ENCODE measurements around the gene NME3.
A peak's percentile ranks its signal among the peaks of the same experiment; 100 is the strongest.
"Not testable (repeated sequence)": the region's sequence is repeated elsewhere in the genome, so short reads cannot be mapped to it uniquely, and the experiment has no call there.

The NME3 gene

GRCh38 chr16:1815461-1815860, 44.1 kb upstream of the NME3 start:
- Histone ChIP-seq H3K4me3 (ENCODE audit: insufficient read depth, low read depth, low read length, poor library complexity, severe bottlenecking) (no peak overlapping the region), H3K27ac (ENCODE audit: insufficient read depth, low read length, poor library complexity, severe bottlenecking) (no peak overlapping the region), H3K36me3 (ENCODE audit: control insufficient read depth, insufficient read depth, low read length) (peaks cover 60% of the 10 kb centered on the region), H3K4me1 (ENCODE audit: control insufficient read depth, insufficient read depth, low read length, poor library complexity, severe bottlenecking) (no peaks in the 10 kb centered on the region), H3K9me3 (ENCODE audit: control insufficient read depth, low read length) (no peaks in the 10 kb centered on the region), H3K27me3 (replicated peaks; ENCODE audit: control insufficient read depth, insufficient read depth, low read length, poor library complexity, severe bottlenecking) (no peaks in the 10 kb centered on the region)
- no peak for DNase-seq

- H3K36me3 ChIP-seq (ENCODE audit: control insufficient read depth, insufficient read depth, low read length) = peaks cover 56% of the 10 kb centered on the region
- H3K4me1 ChIP-seq (ENCODE audit: control insufficient read depth, insufficient read depth, low read length, poor library complexity, severe bottlenecking) = no peaks in the 10 kb centered on the region
- H3K27me3 ChIP-seq (replicated peaks; ENCODE audit: control insufficient read depth, insufficient read depth, low read length, poor library complexity, severe bottlenecking) = no peaks in the 10 kb centered on the region
- H3K27ac ChIP-seq (ENCODE audit: insufficient read depth, low read length, poor library complexity, severe bottlenecking) = no peak overlapping the region
- no peak overlapping the region for H3K4me3 ChIP-seq (ENCODE audit: insufficient read depth, low read depth, low read length, poor library complexity, severe bottlenecking)
- no peaks in the 10 kb centered on the region for H3K9me3 ChIP-seq (ENCODE audit: control insufficient read depth, low read length)
- peak in 1 of 3 donors; percentile 15 for DNase-seq
Observed at GRCh38 chr16:1812732-1813163, 41.4 kb upstream of the NME3 start.

DNA sequence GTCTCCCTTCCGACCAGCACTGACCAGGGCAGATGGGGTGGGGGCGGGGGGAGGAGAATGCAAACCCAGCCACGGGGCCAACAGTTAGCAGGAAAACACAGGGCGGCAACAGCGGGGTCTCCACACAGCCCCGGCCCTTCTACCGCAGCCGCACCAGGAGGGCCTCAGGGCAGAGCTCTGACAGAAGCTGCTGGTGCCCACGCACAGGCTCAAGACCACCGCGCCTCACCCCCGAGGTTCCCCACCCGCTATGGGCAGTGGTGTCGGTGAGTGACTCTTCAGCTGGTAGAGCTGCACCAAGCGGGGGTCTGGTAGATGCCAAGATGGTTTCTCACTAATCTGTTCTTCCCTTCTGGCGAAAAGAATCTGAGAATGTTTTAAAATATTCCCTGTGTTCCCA, 39.2 kb upstream of the NME3 start:
- H3K4me1 ChIP-seq (ENCODE audit: control insufficient read depth, insufficient read depth, low read length, poor library complexity, severe bottlenecking) = no peaks in the 10 kb centered on the region
- H3K27me3 ChIP-seq (replicated peaks; ENCODE audit: control insufficient read depth, insufficient read depth, low read length, poor library complexity, severe bottlenecking) = no peaks in the 10 kb centered on the region
- H3K27ac ChIP-seq (ENCODE audit: insufficient read depth, low read length, poor library complexity, severe bottlenecking) = no peak overlapping the region
- no peaks in the 10 kb centered on the region for H3K9me3 ChIP-seq (ENCODE audit: control insufficient read depth, low read length)
- no peak for DNase-seq
- no peak overlapping the region for H3K4me3 ChIP-seq (ENCODE audit: insufficient read depth, low read depth, low read length, poor library complexity, severe bottlenecking)
- peaks cover 50% of the 10 kb centered on the region for H3K36me3 ChIP-seq (ENCODE audit: control insufficient read depth, insufficient read depth, low read length)

GRCh38 chr16:1810106-1810505, 38.8 kb upstream of the NME3 start:
- no peak overlapping the region for H3K4me3 ChIP-seq (ENCODE audit: insufficient read depth, low read depth, low read length, poor library complexity, severe bottlenecking)
- no peaks in the 10 kb centered on the region for H3K27me3 ChIP-seq (replicated peaks; ENCODE audit: control insufficient read depth, insufficient read depth, low read length, poor library complexity, severe bottlenecking)
- peaks cover 46% of the 10 kb centered on the region for H3K36me3 ChIP-seq (ENCODE audit: control insufficient read depth, insufficient read depth, low read length)
- no peak for DNase-seq
- H3K27ac ChIP-seq (ENCODE audit: insufficient read depth, low read length, poor library complexity, severe bottlenecking) = no peak overlapping the region
- H3K4me1 ChIP-seq (ENCODE audit: control insufficient read depth, insufficient read depth, low read length, poor library complexity, severe bottlenecking) = no peaks in the 10 kb centered on the region
- H3K9me3 ChIP-seq (ENCODE audit: control insufficient read depth, low read length) = no peaks in the 10 kb centered on the region

DNA sequence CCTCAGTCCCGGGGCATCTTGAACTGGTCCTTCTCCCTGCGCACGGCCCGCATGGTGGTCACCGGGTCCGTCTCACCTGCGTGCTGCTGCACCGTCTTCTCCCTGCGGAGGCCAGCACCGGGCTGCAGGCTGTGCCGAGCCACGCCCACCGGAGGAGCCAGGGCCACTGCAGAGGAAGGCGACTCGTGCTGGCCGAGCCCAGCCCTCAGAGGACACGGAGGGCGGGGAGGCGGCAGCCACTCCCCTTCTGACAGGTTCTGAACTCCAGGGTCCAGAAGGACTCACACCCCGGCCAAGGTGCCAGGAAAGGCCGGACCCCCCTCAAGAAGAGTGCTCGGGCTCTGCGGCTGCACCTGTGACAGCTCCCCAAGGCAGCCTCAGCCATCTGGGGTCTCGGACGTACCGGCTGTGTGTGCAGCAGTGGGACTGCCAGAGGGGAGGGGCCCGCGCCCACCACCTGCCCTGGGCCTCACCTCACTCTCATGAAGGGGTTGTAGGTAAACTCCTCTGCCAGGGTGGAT, 38.0 kb upstream of the NME3 start:
- no peaks in the 10 kb centered on the region for H3K27me3 ChIP-seq (replicated peaks; ENCODE audit: control insufficient read depth, insufficient read depth, low read length, poor library complexity, severe bottlenecking)
- DNase-seq = no peak
- peaks cover 44% of the 10 kb centered on the region for H3K36me3 ChIP-seq (ENCODE audit: control insufficient read depth, insufficient read depth, low read length)
- H3K9me3 ChIP-seq (ENCODE audit: control insufficient read depth, low read length) = no peaks in the 10 kb centered on the region
- H3K27ac ChIP-seq (ENCODE audit: insufficient read depth, low read length, poor library complexity, severe bottlenecking) = no peak overlapping the region
- no peak overlapping the region for H3K4me3 ChIP-seq (ENCODE audit: insufficient read depth, low read depth, low read length, poor library complexity, severe bottlenecking)
- H3K4me1 ChIP-seq (ENCODE audit: control insufficient read depth, insufficient read depth, low read length, poor library complexity, severe bottlenecking) = no peaks in the 10 kb centered on the region

DNA sequence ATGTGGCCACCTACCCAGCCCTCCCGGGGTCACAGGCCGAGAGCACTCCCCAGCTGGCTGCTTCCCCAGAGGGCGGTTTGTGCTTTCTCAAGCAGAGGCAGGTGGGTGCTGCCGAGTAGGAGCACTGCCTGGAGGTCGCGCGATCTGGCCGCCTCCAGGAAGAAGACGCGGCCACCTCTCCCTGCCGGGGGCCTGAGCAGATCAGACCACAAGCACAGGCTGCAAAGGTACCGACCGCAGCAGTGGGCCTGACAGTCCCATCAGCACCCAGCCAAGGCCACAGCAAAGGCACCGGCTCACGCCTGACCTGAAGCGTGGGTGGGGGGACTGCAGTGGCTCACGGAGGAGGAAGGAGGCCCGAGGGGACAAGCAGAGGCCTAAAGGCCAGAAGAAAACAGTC, 37.3 kb upstream of the NME3 start:
- H3K36me3 ChIP-seq (ENCODE audit: control insufficient read depth, insufficient read depth, low read length) = peaks cover 42% of the 10 kb centered on the region
- no peak overlapping the region for H3K4me3 ChIP-seq (ENCODE audit: insufficient read depth, low read depth, low read length, poor library complexity, severe bottlenecking)

GRCh38 chr16:1807626-1808025, 36.3 kb upstream of the NME3 start:
- Histone ChIP-seq H3K4me1 (ENCODE audit: control insufficient read depth, insufficient read depth, low read length, poor library complexity, severe bottlenecking) (no peaks in the 10 kb centered on the region), H3K4me3 (ENCODE audit: insufficient read depth, low read depth, low read length, poor library complexity, severe bottlenecking) (no peak overlapping the region), H3K27me3 (replicated peaks; ENCODE audit: control insufficient read depth, insufficient read depth, low read length, poor library complexity, severe bottlenecking) (no peaks in the 10 kb centered on the region), H3K36me3 (ENCODE audit: control insufficient read depth, insufficient read depth, low read length) (peaks cover 38% of the 10 kb centered on the region), H3K9me3 (ENCODE audit: control insufficient read depth, low read length) (no peaks in the 10 kb centered on the region), H3K27ac (ENCODE audit: insufficient read depth, low read length, poor library complexity, severe bottlenecking) (no peak overlapping the region)
- DNase-seq = no peak

More for the DNA sequence above, 37.3 kb upstream of the NME3 start:
- no peaks in the 10 kb centered on the region for H3K4me1 ChIP-seq (ENCODE audit: control insufficient read depth, insufficient read depth, low read length, poor library complexity, severe bottlenecking)
- no peaks in the 10 kb centered on the region for H3K9me3 ChIP-seq (ENCODE audit: control insufficient read depth, low read length)
- H3K27ac ChIP-seq (ENCODE audit: insufficient read depth, low read length, poor library complexity, severe bottlenecking) = no peak overlapping the region
- no peak for DNase-seq
- no peaks in the 10 kb centered on the region for H3K27me3 ChIP-seq (replicated peaks; ENCODE audit: control insufficient read depth, insufficient read depth, low read length, poor library complexity, severe bottlenecking)

GRCh38 chr16:1800701-1801100, 29.4 kb upstream of the NME3 start:
- no peaks in the 10 kb centered on the region for H3K27me3 ChIP-seq (replicated peaks; ENCODE audit: control insufficient read depth, insufficient read depth, low read length, poor library complexity, severe bottlenecking)
- no peak overlapping the region for H3K27ac ChIP-seq (ENCODE audit: insufficient read depth, low read length, poor library complexity, severe bottlenecking)
- H3K36me3 ChIP-seq (ENCODE audit: control insufficient read depth, insufficient read depth, low read length) = no peaks in the 10 kb centered on the region
- no peaks in the 10 kb centered on the region for H3K4me1 ChIP-seq (ENCODE audit: control insufficient read depth, insufficient read depth, low read length, poor library complexity, severe bottlenecking)
- DNase-seq = no peak
- H3K9me3 ChIP-seq (ENCODE audit: control insufficient read depth, low read length) = no peaks in the 10 kb centered on the region
- no peak overlapping the region for H3K4me3 ChIP-seq (ENCODE audit: insufficient read depth, low read depth, low read length, poor library complexity, severe bottlenecking)

DNA sequence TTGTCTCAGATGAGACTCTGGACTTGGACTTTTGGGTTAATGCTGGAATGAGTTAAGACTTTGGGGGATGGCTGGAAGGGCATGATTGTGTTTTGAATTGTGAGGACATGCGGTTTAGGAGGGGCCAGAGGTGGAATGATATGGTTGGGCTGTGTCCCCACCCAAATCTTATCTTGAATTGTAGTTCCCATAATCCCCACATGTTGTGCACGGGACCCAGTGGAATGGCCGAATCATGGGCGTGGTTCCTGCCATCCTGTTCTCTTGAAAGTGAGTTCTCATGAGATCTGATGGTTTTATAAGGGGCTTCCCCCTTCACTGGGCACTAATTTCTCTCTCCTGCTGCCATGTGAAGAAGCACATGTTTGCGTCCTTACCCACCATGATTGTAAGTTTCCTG, 27.9 kb upstream of the NME3 start:
- H3K4me3 ChIP-seq (ENCODE audit: insufficient read depth, low read depth, low read length, poor library complexity, severe bottlenecking); DNase-seq; H3K4me1 ChIP-seq (ENCODE audit: control insufficient read depth, insufficient read depth, low read length, poor library complexity, severe bottlenecking); H3K27me3 ChIP-seq (replicated peaks; ENCODE audit: control insufficient read depth, insufficient read depth, low read length, poor library complexity, severe bottlenecking); H3K27ac ChIP-seq (ENCODE audit: insufficient read depth, low read length, poor library complexity, severe bottlenecking); H3K9me3 ChIP-seq (ENCODE audit: control insufficient read depth, low read length); H3K36me3 ChIP-seq (ENCODE audit: control insufficient read depth, insufficient read depth, low read length): not testable (repeated sequence)

- Histone ChIP-seq H3K4me3 (ENCODE audit: insufficient read depth, low read depth, low read length, poor library complexity, severe bottlenecking) (no peak overlapping the region), H3K27me3 (replicated peaks; ENCODE audit: control insufficient read depth, insufficient read depth, low read length, poor library complexity, severe bottlenecking) (no peaks in the 10 kb centered on the region), H3K9me3 (ENCODE audit: control insufficient read depth, low read length) (no peaks in the 10 kb centered on the region), H3K27ac (ENCODE audit: insufficient read depth, low read length, poor library complexity, severe bottlenecking) (no peak overlapping the region), H3K4me1 (ENCODE audit: control insufficient read depth, insufficient read depth, low read length, poor library complexity, severe bottlenecking) (no peaks in the 10 kb centered on the region), H3K36me3 (ENCODE audit: control insufficient read depth, insufficient read depth, low read length) (peaks cover 7% of the 10 kb centered on the region)
- DNase-seq = no peak
Observed at GRCh38 chr16:1794908-1795666, 23.7 kb upstream of the NME3 start.

Measured in effector memory CD4-positive, alpha-beta T cell (primary cell).